Naive thymus-derived CD8-positive, alpha-beta T cell (primary cell): ENCODE measurements around the gene SLC44A1. TPM values are rescaled to one million over a fixed set of nuclear protein-coding genes. Genes with fewer than 3 reads are reported as not detected.

Experiments used
- ATAC-seq, 2 donors: fragments of 150-1000 bp; cut with Tn5 transposase in 1 of 2; sonication (Bioruptor Pico), chemical (Tn5 transposase) in 1 of 2; 1 replicate in 1 of 2; 2 replicates in 1 of 2; pipeline ENCODE4 v1.10.0; 2021; ENCODE audit warnings: mild to moderate bottlenecking in 2 of 2, moderate library complexity in 2 of 2
- POLR2A ChIA-PET: fragments of 350-600 bp; sonication (Branson Sonifier 250); formaldehyde crosslinking; loops from one replicate; lab custom pipeline; 2021; ENCODE audit warnings: antibody characterized with exemption; lab: Charles Lee
- DNase-seq, 10 donors: peaks; one replicate each; pipeline versions ENCODE4 v3.0.0 to v3.0.0-alpha.2; 2020 to 2022
- H3K27ac Mint-ChIP-seq, 10 donors: one replicate each; pipeline ENCODE4 v1.8.0; 2020 to 2022; ENCODE audit warnings: mild to moderate bottlenecking in 10 of 10, mixed read lengths in 10 of 10, moderate library complexity in 4 of 10, inconsistent platforms in 1 of 10
- H3K27me3 Mint-ChIP-seq, 5 donors: one replicate each; pipeline ENCODE4 v1.8.0; 2021 to 2022; ENCODE audit warnings: mixed read lengths in 5 of 5
- H3K36me3 Mint-ChIP-seq, 3 donors: one replicate each; pipeline ENCODE4 v1.8.0; 2020 to 2022; ENCODE audit warnings: mixed read lengths in 3 of 3, mild to moderate bottlenecking in 2 of 3, inconsistent platforms in 1 of 3
- H3K4me1 Mint-ChIP-seq, 4 donors: one replicate each; pipeline ENCODE4 v1.8.0; 2021 to 2022; ENCODE audit warnings: mixed read lengths in 4 of 4
- H3K4me3 Mint-ChIP-seq, 10 donors: one replicate each; pipeline ENCODE4 v1.8.0; 2020 to 2022; ENCODE audit warnings: mild to moderate bottlenecking in 10 of 10, mixed read lengths in 10 of 10, moderate library complexity in 6 of 10, inconsistent platforms in 1 of 10
- H3K9me3 Mint-ChIP-seq, 9 donors: one replicate each; pipeline ENCODE4 v1.8.0; 2020 to 2022; ENCODE audit warnings: mixed read lengths in 9 of 9, mild to moderate bottlenecking in 3 of 9, inconsistent platforms in 1 of 9, moderate library complexity in 1 of 9
- polyA plus RNA-seq, 3 donors: library from polyadenylated mRNA; unstranded; fragments of 300-500 nt; fragmentation: Illumina TruSeq; gene quantifications; one replicate each; pipeline ENCODE4 v1.2.3, GENCODE V29; 2021
- total RNA-seq, 8 experiments: library from RNA in 2 of 8; stranded (reverse) in 2 of 8; gene quantifications; one replicate each; pipeline ENCODE4 v1.2.3 and lab custom pipeline; 2021 to 2026

SLC44A1 gene
- total and polyA plus RNA-seq, 5 experiments from 2014 or later = 8.2 to 16.8 (median 12.2) TPM

- peaks cover 0 to 8% (median 0%) of the 10 kb centered on the region in 4 donors for H3K4me1 Mint-ChIP-seq
- no peak for DNase-seq
- no peaks in the 10 kb centered on the region for H3K27me3 Mint-ChIP-seq
- H3K27ac Mint-ChIP-seq = no peak overlapping the region
- POLR2A ChIA-PET = no interaction called here
- H3K36me3 Mint-ChIP-seq = peaks cover 0 to 24% (median 22%) of the 10 kb centered on the region in 3 donors
- no peak for ATAC-seq
- H3K9me3 Mint-ChIP-seq = no peaks in the 10 kb centered on the region
- no peak overlapping the region for H3K4me3 Mint-ChIP-seq
Observed at GRCh38 chr9:105333076-105333475, 88.6 kb downstream of the SLC44A1 start.

- Mint-ChIP-seq H3K36me3 (peaks cover 0 to 26% (median 24%) of the 10 kb centered on the region in 3 donors), H3K27ac (no peak overlapping the region), H3K4me1 (peaks cover 0 to 8% (median 0%) of the 10 kb centered on the region in 4 donors), H3K9me3 (no peaks in the 10 kb centered on the region), H3K4me3 (no peak overlapping the region), H3K27me3 (no peaks in the 10 kb centered on the region)
- ATAC-seq (no peak), DNase-seq (no peak)
- POLR2A ChIA-PET = no interaction called here
Observed at GRCh38 chr9:105333811-105334210, 89.4 kb downstream of the SLC44A1 start.

GRCh38 chr9:105338308-105338707, 93.9 kb downstream of the SLC44A1 start:
- no peaks in the 10 kb centered on the region for H3K27me3 Mint-ChIP-seq
- H3K4me3 Mint-ChIP-seq = no peak overlapping the region
- DNase-seq = no peak
- POLR2A ChIA-PET = no interaction called here
- H3K36me3 Mint-ChIP-seq = peaks cover 0 to 28% (median 26%) of the 10 kb centered on the region in 3 donors
- ATAC-seq = no peak
- no peaks in the 10 kb centered on the region for H3K9me3 Mint-ChIP-seq
- peaks cover 2 to 17% (median 14%) of the 10 kb centered on the region in 4 donors for H3K4me1 Mint-ChIP-seq
- no peak overlapping the region for H3K27ac Mint-ChIP-seq

GRCh38 chr9:105339849-105340248, 95.4 kb downstream of the SLC44A1 start:
- ATAC-seq (no peak), DNase-seq (no peak)
- Mint-ChIP-seq H3K36me3 (peaks cover 0 to 37% (median 22%) of the 10 kb centered on the region in 3 donors), H3K27ac (no peak overlapping the region), H3K9me3 (no peaks in the 10 kb centered on the region), H3K4me1 (peaks cover 3 to 17% (median 14%) of the 10 kb centered on the region in 4 donors), H3K4me3 (no peak overlapping the region), H3K27me3 (no peaks in the 10 kb centered on the region)
- POLR2A ChIA-PET = no interaction called here

GRCh38 chr9:105341434-105342146, 97.1 kb downstream of the SLC44A1 start:
- DNase-seq (no peak), ATAC-seq (no peak)
- Mint-ChIP-seq H3K36me3 (peaks cover 0 to 28% (median 16%) of the 10 kb centered on the region in 3 donors), H3K9me3 (no peaks in the 10 kb centered on the region), H3K27ac (peak overlapping the region in 1 of 10 donors; percentile 74), H3K4me3 (peak overlapping the region in 9 of 10 donors; percentile 8 to 63 (median 29)), H3K4me1 (peaks cover 5 to 17% (median 14%) of the 10 kb centered on the region in 4 donors), H3K27me3 (no peaks in the 10 kb centered on the region)
- POLR2A ChIA-PET = no interaction called here

- ATAC-seq (no peak), DNase-seq (no peak)
- no peak overlapping the region for H3K27ac Mint-ChIP-seq
- no peaks in the 10 kb centered on the region for H3K9me3 Mint-ChIP-seq
- peaks cover 0 to 23% (median 10%) of the 10 kb centered on the region in 3 donors for H3K36me3 Mint-ChIP-seq
- H3K4me1 Mint-ChIP-seq = peaks cover 5 to 17% (median 14%) of the 10 kb centered on the region in 4 donors
- POLR2A ChIA-PET = no interaction called here
- H3K27me3 Mint-ChIP-seq = no peaks in the 10 kb centered on the region
- peak overlapping the region in 8 of 10 donors; percentile 13 to 63 (median 38) for H3K4me3 Mint-ChIP-seq
Observed at GRCh38 chr9:105342147-105342505, 97.7 kb downstream of the SLC44A1 start.

- H3K27ac Mint-ChIP-seq = no peak overlapping the region
- no peak for DNase-seq
- H3K4me1 Mint-ChIP-seq = peaks cover 5 to 17% (median 13%) of the 10 kb centered on the region in 4 donors
- H3K27me3 Mint-ChIP-seq = no peaks in the 10 kb centered on the region
- H3K4me3 Mint-ChIP-seq = no peak overlapping the region
- H3K36me3 Mint-ChIP-seq = peaks cover 0 to 15% (median 2%) of the 10 kb centered on the region in 3 donors
- no peak for ATAC-seq
- no peaks in the 10 kb centered on the region for H3K9me3 Mint-ChIP-seq
- POLR2A ChIA-PET = no interaction called here
Observed at GRCh38 chr9:105344283-105344682, 99.8 kb downstream of the SLC44A1 start.

GRCh38 chr9:105345626-105346025, 101.2 kb downstream of the SLC44A1 start:
- Mint-ChIP-seq H3K9me3 (no peaks in the 10 kb centered on the region), H3K27ac (no peak overlapping the region), H3K4me1 (peaks cover 5 to 17% (median 11%) of the 10 kb centered on the region in 4 donors), H3K27me3 (no peaks in the 10 kb centered on the region), H3K36me3 (peaks cover 2 to 14% (median 5%) of the 10 kb centered on the region in 3 donors), H3K4me3 (no peak overlapping the region)
- ATAC-seq = no peak
- no peak for DNase-seq
- POLR2A ChIA-PET = no interaction called here

GRCh38 chr9:105346273-105346672, 101.8 kb downstream of the SLC44A1 start:
- H3K27ac Mint-ChIP-seq = no peak overlapping the region
- H3K4me3 Mint-ChIP-seq = no peak overlapping the region
- no peak for ATAC-seq
- H3K27me3 Mint-ChIP-seq = no peaks in the 10 kb centered on the region
- peaks cover 2 to 14% (median 5%) of the 10 kb centered on the region in 3 donors for H3K36me3 Mint-ChIP-seq
- H3K9me3 Mint-ChIP-seq = no peaks in the 10 kb centered on the region
- POLR2A ChIA-PET = no interaction called here
- no peak for DNase-seq
- peaks cover 5 to 15% (median 11%) of the 10 kb centered on the region in 4 donors for H3K4me1 Mint-ChIP-seq

- no peak overlapping the region for H3K27ac Mint-ChIP-seq
- POLR2A ChIA-PET = no interaction called here
- no peak for ATAC-seq
- no peaks in the 10 kb centered on the region for H3K27me3 Mint-ChIP-seq
- H3K36me3 Mint-ChIP-seq = peaks cover 4 to 10% (median 5%) of the 10 kb centered on the region in 3 donors
- peaks cover 2 to 7% (median 4%) of the 10 kb centered on the region in 4 donors for H3K4me1 Mint-ChIP-seq
- no peak overlapping the region for H3K4me3 Mint-ChIP-seq
- no peak for DNase-seq
- H3K9me3 Mint-ChIP-seq = no peaks in the 10 kb centered on the region
Observed at GRCh38 chr9:105354448-105354847, 110.0 kb downstream of the SLC44A1 start.

- H3K27ac Mint-ChIP-seq = no peak overlapping the region
- no peak overlapping the region for H3K4me3 Mint-ChIP-seq
- DNase-seq (peak in 2 of 10 donors; percentile 13 to 20), ATAC-seq (peak in 1 of 2 donors; percentile 74)
- no peaks in the 10 kb centered on the region for H3K27me3 Mint-ChIP-seq
- H3K4me1 Mint-ChIP-seq = peaks cover 2 to 11% (median 8%) of the 10 kb centered on the region in 4 donors
- no peaks in the 10 kb centered on the region for H3K9me3 Mint-ChIP-seq
- H3K36me3 Mint-ChIP-seq = peaks cover 0 to 13% (median 4%) of the 10 kb centered on the region in 3 donors
- POLR2A ChIA-PET = no interaction called here
Observed at GRCh38 chr9:105355781-105356180, 111.3 kb downstream of the SLC44A1 start.

- no peak for DNase-seq
- Mint-ChIP-seq H3K9me3 (no peaks in the 10 kb centered on the region), H3K36me3 (peaks cover 0 to 24% (median 19%) of the 10 kb centered on the region in 3 donors), H3K4me1 (peaks cover 4 to 13% (median 8%) of the 10 kb centered on the region in 4 donors), H3K27ac (no peak overlapping the region), H3K27me3 (no peaks in the 10 kb centered on the region), H3K4me3 (no peak overlapping the region)
- POLR2A ChIA-PET = no interaction called here
- no peak for ATAC-seq
Observed at GRCh38 chr9:105357937-105358336, 113.5 kb downstream of the SLC44A1 start.

GRCh38 chr9:105359892-105360291, 115.4 kb downstream of the SLC44A1 start:
- Mint-ChIP-seq H3K4me1 (peaks cover 4 to 13% (median 8%) of the 10 kb centered on the region in 4 donors), H3K4me3 (no peak overlapping the region), H3K9me3 (no peaks in the 10 kb centered on the region), H3K27ac (no peak overlapping the region), H3K27me3 (no peaks in the 10 kb centered on the region), H3K36me3 (peaks cover 0 to 34% (median 29%) of the 10 kb centered on the region in 3 donors)
- POLR2A ChIA-PET = no interaction called here
- ATAC-seq = no peak
- DNase-seq = no peak
